HG03159 (cell line): ENCODE measurements around the gene WDR27.

Experiments used
- ATAC-seq: cut with Tn5 transposase; IDR thresholded peaks from one replicate; pipeline ENCODE4 v1.9.1; 2021; ENCODE audit warnings: mild to moderate bottlenecking, moderate library complexity; ENCODE audit not compliant: unreplicated experiment

The WDR27 gene

GRCh38 chr6:169568314-169569087 lies 133.3 kb downstream of the WDR27 start:
- peak; percentile 52 for ATAC-seq

GRCh38 chr6:169567819-169568218 lies 134.0 kb downstream of the WDR27 start:
- no peak for ATAC-seq

- no peak for ATAC-seq
Observed at GRCh38 chr6:169566961-169567750, 134.7 kb downstream of the WDR27 start.

GRCh38 chr6:169566319-169566718 lies 135.5 kb downstream of the WDR27 start:
- no peak for ATAC-seq

- no peak for ATAC-seq
Observed at GRCh38 chr6:169564453-169565240, 137.2 kb downstream of the WDR27 start.

- no peak for ATAC-seq
Observed at GRCh38 chr6:169561665-169562064, 140.2 kb downstream of the WDR27 start.

- no peak for ATAC-seq
Observed at GRCh38 chr6:169559592-169559991, 142.2 kb downstream of the WDR27 start.

- no peak for ATAC-seq
Observed at GRCh38 chr6:169558774-169559441, 142.9 kb downstream of the WDR27 start.

GRCh38 chr6:169558378-169558773 lies 143.5 kb downstream of the WDR27 start:
- ATAC-seq, result no peak

GRCh38 chr6:169557887-169558286 lies 143.9 kb downstream of the WDR27 start:
- no peak for ATAC-seq

- ATAC-seq, result peak; percentile 100
Observed at GRCh38 chr6:169556758-169557548, 144.9 kb downstream of the WDR27 start.

- no peak for ATAC-seq
Observed at GRCh38 chr6:169555971-169556617, 145.7 kb downstream of the WDR27 start.

GRCh38 chr6:169545982-169546381 lies 155.8 kb downstream of the WDR27 start:
- ATAC-seq, result no peak

GRCh38 chr6:169543704-169544103 lies 158.1 kb downstream of the WDR27 start:
- ATAC-seq, result no peak

GRCh38 chr6:169542491-169542890 lies 159.3 kb downstream of the WDR27 start:
- no peak for ATAC-seq

GRCh38 chr6:169539176-169539897 lies 162.5 kb downstream of the WDR27 start:
- ATAC-seq, result no peak

- ATAC-seq, result no peak
Observed at GRCh38 chr6:169536446-169537170, 165.2 kb downstream of the WDR27 start.

- ATAC-seq, result no peak
Observed at GRCh38 chr6:169534039-169534421, 167.8 kb downstream of the WDR27 start.
